SHP77 treated with DMSO at 0.1 percent for 48 hours (cell line): ENCODE results near the gene CFAP44.
"Not testable (repeated sequence)": the region's sequence is repeated elsewhere in the genome, so short reads cannot be mapped to it uniquely, and the experiment has no call there.

ENCODE experiments used
- DNase-seq: peaks from one replicate; lab custom pipeline; 2025; lab: John Stamatoyannopoulos, UW

Gene CFAP44

GRCh38 chr3:113441051-113441770 lies at the start of gene CFAP44:
Gene CFAP44 (minus strand): TSS chr3:113441493. CDS start chr3:113433664, 7,829 bp downstream.
- DNase-seq: no peak

- DNase-seq: no peak
Measured at GRCh38 chr3:113485161-113485609, 43.9 kb upstream of the CFAP44 start.

GRCh38 chr3:113468539-113468938 lies 27.2 kb upstream of the CFAP44 start:
- DNase-seq: no peak

GRCh38 chr3:113461488-113461887 lies 20.2 kb upstream of the CFAP44 start:
- no peak for DNase-seq

GRCh38 chr3:113458554-113458953 lies 17.3 kb upstream of the CFAP44 start:
- not testable (repeated sequence) for DNase-seq

- DNase-seq: no peak
Measured at GRCh38 chr3:113455446-113455845, 14.2 kb upstream of the CFAP44 start.

- no peak for DNase-seq
Measured at GRCh38 chr3:113454630-113455029, 13.3 kb upstream of the CFAP44 start.

GRCh38 chr3:113454057-113454456 lies 12.8 kb upstream of the CFAP44 start:
- DNase-seq: no peak

GRCh38 chr3:113450911-113451310 lies 9.6 kb upstream of the CFAP44 start:
- no peak for DNase-seq

- DNase-seq: no peak
Measured at GRCh38 chr3:113439606-113440005, 1.7 kb downstream of the CFAP44 start.

GRCh38 chr3:113438224-113438623 lies 3.1 kb downstream of the CFAP44 start:
- no peak for DNase-seq

GRCh38 chr3:113437411-113437810 lies 3.9 kb downstream of the CFAP44 start:
- DNase-seq: no peak

- no peak for DNase-seq
Measured at GRCh38 chr3:113436809-113437208, 4.5 kb downstream of the CFAP44 start.

- no peak for DNase-seq
Measured at GRCh38 chr3:113431811-113432210, 9.5 kb downstream of the CFAP44 start.

GRCh38 chr3:113428581-113428980 lies 12.7 kb downstream of the CFAP44 start:
- DNase-seq: no peak

GRCh38 chr3:113423699-113424098 lies 17.6 kb downstream of the CFAP44 start:
- no peak for DNase-seq

GRCh38 chr3:113421082-113421481 lies 20.2 kb downstream of the CFAP44 start:
- DNase-seq: no peak

- no peak for DNase-seq
Measured at GRCh38 chr3:113409676-113410075, 31.6 kb downstream of the CFAP44 start.

GRCh38 chr3:113405180-113405579 lies 36.1 kb downstream of the CFAP44 start:
- DNase-seq: no peak

- no peak for DNase-seq
Measured at GRCh38 chr3:113404637-113405036, 36.7 kb downstream of the CFAP44 start.
